Glomerular visceral epithelial cell (primary cell): ENCODE data around the gene LSMEM2.
A peak's percentile ranks its signal among the peaks of the same experiment; 100 is the strongest.
"Not testable (repeated sequence)": the region's sequence is repeated elsewhere in the genome, so short reads cannot be mapped to it uniquely, and the experiment has no call there.

Experiments used
- DNase-seq: peaks from one replicate; pipeline ENCODE4 v3.0.0-alpha.2; 2016; ENCODE audit errors: extremely low spot score

The LSMEM2 gene

DNA sequence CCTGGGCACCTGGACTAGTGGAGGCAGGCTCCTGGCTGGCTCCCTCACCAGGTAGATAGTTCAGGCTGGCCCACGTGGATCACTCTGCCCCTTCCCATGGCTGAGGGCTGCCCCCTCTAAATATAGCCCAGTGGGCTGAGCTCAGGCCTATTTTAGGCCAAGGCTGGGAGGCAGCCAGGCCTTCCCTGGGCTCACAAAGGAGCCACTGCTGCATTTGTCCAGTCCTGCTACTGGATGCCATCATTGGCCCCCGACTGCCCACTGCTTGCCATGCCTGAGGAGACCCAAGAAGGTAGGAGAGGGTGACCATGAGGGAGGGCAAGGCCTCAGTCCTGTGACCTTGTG lies at the start of gene LSMEM2:
LSMEM2 (plus strand) TSS at position 208 of the 345 bp plus-strand sequence; CDS start at position 235, 27 bp downstream.
- no peak for DNase-seq

DNA sequence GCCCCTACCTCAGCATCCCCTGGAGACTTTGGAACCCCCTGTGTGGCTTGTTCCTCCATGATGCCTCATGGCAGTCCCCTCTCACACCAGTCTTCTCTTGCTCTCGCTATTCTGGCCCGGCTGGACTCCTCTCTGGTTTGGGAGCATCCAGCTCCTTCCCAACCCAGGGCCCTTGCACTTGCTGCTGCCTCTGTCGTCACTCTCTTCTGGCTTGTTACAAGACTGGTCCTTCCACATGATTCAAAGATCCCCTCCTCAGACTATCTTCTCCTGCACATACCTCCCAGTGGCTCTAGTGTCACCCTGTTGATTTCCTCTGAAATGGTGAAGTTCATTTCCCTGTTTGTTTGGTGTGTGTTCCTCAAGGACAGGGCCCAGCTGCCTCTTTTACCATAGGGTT lies 49.4 kb upstream of the LSMEM2 start:
- DNase-seq = no peak

GRCh38 chr3:50230104-50230793 lies 48.6 kb upstream of the LSMEM2 start:
- no peak for DNase-seq

GRCh38 chr3:50230794-50231125 lies 48.1 kb upstream of the LSMEM2 start:
- no peak for DNase-seq

GRCh38 chr3:50231581-50231980 lies 47.3 kb upstream of the LSMEM2 start:
- no peak for DNase-seq

DNA sequence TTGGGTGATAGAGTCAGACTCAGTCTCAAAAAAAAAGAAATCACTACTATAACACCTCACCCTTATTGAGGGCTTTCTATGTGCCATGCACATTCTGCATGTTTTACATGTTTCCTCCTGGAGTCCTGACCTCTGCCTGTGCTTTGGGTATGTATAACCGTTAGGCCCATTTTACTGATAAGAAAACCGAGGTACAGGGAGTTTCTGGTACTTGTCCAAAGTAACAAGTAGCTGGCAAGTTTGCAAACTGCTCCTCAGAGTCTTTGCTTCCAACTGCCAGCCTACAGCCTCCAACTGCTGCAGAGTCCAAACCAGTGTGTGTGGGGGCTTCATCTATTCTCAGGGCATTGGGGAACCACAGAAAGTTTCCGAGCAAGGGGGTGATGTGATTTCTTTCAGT lies 46.6 kb upstream of the LSMEM2 start:
- DNase-seq = no peak

DNA sequence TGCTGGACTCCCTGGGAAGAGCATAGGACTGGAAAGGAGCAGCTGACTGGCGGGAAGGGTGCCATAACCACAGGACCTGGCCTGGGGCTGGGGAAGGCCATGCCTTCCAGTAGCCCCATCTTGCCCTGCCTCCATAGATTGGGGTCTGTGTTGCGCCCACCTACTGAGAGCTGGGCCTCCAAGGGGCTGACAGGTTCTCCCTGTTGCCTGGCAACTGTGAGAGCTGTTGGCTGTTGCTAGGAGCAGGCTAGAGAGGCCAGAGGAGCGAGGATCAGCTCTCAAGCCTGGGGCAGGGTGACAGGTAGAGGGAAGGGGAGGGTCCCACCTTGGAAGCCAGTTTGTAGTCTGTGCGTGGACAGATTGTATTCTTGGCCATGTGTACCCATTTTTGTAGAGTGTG lies 45.7 kb upstream of the LSMEM2 start:
- no peak for DNase-seq

DNA sequence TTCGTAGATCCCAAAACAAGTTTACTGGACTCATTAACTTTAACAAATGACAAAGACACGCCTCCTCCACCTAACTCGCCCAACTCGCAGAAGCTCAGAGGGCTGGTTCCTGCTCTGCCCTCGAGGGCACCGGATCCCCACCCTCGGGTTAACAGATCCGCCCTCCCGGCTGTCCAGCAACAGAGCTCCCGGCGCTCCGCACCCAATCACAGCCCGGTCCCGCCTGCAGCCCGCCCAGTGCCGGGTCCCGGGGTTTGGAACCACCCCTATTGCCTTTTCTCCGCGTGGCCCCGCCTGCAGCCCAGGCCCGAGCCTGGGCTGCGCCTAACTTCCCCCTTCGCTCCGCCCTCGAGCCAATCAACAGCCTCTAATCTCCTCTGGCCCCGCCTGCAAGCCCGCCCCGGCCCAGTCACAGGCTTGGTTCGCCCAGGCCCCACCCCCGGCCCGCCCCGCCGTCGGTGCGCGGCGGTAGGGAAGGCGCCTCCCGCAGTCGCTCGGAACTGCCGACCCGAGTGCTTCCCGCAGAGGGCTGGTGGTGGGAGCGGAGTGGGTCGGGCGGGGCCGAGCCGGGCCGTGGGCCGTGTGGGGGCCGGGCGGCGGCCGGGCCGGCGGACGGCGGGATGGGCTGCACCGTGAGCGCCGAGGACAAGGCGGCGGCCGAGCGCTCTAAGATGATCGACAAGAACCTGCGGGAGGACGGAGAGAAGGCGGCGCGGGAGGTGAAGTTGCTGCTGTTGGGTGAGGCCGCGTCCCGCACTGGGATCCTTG lies 43.0 kb upstream of the LSMEM2 start, which contains the start of gene GNAI2:
GNAI2 (plus strand) TSS at position 489 of the 768 bp plus-strand sequence; CDS start at position 621, 132 bp downstream.
- peak; percentile 99 for DNase-seq

- DNase-seq = no peak
Measured at GRCh38 chr3:50236484-50237132, 42.3 kb upstream of the LSMEM2 start.

GRCh38 chr3:50237133-50237651 lies 41.7 kb upstream of the LSMEM2 start:
- DNase-seq = peak; percentile 53

DNA sequence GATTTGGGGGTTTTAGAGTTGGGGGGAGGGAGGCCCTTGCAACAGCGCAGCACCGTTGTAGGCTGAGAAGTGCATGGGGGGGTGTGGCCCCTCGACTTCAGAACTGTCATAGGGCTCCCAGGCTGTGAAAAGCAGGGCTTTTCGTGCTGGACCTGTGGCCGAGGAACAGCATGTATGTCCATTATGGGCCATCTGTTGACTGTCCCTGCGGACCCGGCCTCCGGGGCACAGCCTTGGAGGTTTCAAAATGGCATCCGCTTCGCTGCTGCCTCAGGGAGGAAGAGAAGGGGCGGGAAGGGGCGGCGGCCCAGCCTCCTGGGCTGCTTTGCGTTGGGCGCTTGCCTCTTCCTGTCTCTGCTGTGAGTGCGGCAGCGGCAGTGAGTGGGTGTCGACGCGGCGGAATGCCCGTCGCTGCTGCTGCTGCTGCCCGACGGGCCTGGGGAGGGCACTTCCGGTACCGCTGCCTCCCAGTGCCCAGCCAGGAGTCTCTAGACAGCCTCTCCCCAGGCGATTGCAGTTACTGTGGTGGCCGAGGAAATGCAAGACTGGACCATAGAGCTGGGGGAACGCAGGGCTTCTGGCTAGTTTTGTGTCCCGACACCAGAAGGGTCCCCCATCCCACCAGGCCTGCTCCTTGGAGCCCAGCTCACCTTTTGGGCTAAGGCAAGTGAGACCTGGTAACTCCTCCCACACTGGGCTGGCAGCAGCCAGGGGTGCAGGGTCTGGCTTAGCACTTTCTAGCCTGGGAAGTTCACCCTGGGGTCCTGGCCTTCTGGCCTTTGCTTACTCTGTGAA lies 40.9 kb upstream of the LSMEM2 start:
- peak; percentile 87 for DNase-seq

DNA sequence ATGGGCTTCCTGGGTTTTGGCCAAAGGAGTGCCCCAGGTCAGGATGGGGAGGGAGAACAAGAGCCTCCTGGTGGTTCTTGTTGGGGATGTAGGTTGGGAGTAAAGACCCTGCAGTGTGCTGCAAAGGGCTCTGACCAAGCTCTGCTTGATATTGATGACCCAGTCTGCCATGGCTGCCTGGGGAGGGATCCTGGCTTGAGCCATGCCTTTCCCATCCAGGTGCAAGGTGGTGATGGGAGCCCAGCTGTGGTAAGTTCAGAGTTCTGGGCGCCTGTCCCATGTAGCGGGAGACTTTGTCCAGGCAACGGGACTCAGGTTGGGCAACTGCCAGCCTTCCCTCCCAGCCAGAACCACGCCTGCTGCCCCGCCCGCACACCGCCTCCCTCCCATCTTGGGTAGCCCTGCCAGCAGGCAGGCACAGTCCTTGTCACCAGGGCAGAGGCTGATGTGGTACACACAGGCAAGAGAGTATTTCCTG lies 40.3 kb upstream of the LSMEM2 start:
- DNase-seq = peak; percentile 53

DNA sequence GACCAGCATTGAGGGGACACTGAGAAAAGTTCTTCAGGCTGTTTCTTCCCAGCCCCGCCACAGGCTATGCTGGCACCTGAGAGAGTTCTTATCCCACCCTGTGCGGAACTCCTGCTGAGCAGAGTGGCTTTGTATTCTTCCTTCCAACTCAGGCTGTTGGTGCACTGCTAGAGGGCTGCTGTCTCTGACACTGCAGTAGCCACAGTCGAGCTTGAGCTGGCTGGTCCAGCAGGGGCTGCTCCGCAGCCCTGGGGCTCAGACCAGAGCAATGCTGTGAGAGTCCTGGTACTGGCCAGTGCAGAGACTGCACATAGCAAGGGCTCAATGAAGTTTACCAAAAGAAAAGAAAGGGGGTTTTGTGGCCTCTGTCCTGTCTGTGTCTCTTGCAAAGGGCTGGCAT lies 39.2 kb upstream of the LSMEM2 start:
- DNase-seq = no peak

DNA sequence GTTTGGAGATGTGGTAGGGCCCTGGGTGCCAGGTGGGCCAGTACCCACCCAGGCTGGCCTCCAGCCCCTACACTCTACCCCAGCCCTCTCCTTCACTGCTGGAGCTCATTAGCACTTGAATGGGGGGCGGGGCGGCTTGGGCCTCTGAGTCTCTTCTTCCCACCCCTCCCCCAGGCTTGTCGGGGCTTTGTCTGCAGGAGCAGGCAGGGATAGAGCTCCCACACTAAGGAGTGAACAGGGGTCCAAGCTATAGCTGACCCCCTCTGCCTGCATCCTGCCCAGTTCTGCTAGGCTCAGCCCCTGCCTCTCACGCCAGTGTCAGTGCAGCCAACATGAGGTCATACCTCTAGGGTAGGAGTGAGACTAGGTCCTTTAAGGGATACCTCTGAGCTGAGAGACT lies 37.7 kb upstream of the LSMEM2 start:
- no peak for DNase-seq

GRCh38 chr3:50241713-50242380 lies 37.0 kb upstream of the LSMEM2 start:
- no peak for DNase-seq

- DNase-seq = no peak
Measured at GRCh38 chr3:50242381-50242770, 36.5 kb upstream of the LSMEM2 start.

- peak; percentile 82 for DNase-seq
Measured at GRCh38 chr3:50242851-50243542, 35.9 kb upstream of the LSMEM2 start.

- no peak for DNase-seq
Measured at GRCh38 chr3:50243543-50243895, 35.4 kb upstream of the LSMEM2 start.

- not testable (repeated sequence) for DNase-seq
Measured at GRCh38 chr3:50244813-50245212, 34.1 kb upstream of the LSMEM2 start.

- no peak for DNase-seq
Measured at GRCh38 chr3:50245251-50245745, 33.6 kb upstream of the LSMEM2 start.
